DND-41 (cell line): ENCODE data around the gene SLC35E3.

ENCODE experiments used
- EZH2 ChIP-seq: IDR thresholded peaks from 3 replicates; pipeline ENCODE4 v1.6.1; 2012; ENCODE audit warnings: borderline replicate concordance, low read depth, mild to moderate bottlenecking, moderate library complexity, low read length, inconsistent platforms; ENCODE audit not compliant: severe bottlenecking
- TF ChIP-seq, protein P1 (sequence below): IDR thresholded peaks from 2 replicates; pipeline ENCODE4 v1.5.1; 2012; ENCODE audit warnings: borderline replicate concordance, low read length, moderate library complexity, mild to moderate bottlenecking; ENCODE audit not compliant: poor library complexity, severe bottlenecking; ENCODE audit errors: extremely low read depth

DNA sequence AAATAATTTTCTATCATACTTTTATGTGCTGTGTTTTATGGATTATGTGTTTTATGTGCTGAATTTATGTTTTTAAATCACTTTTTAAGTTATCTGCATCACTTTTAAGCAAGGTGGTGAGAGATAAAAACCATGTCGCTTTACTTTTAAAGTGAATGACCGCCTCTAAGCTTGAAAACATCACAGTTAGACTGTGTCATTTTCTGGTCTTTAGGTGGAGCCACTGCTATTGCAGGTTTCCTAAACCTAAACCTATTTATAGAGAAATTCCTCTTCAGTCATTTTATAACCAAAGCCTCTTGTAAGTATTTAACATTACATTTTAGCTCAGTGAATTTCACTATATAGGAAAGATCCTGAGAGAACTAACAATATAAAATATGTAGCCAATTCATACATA, 41.0 kb downstream of the SLC35E3 start:
- TF ChIP-seq, protein P1, sequence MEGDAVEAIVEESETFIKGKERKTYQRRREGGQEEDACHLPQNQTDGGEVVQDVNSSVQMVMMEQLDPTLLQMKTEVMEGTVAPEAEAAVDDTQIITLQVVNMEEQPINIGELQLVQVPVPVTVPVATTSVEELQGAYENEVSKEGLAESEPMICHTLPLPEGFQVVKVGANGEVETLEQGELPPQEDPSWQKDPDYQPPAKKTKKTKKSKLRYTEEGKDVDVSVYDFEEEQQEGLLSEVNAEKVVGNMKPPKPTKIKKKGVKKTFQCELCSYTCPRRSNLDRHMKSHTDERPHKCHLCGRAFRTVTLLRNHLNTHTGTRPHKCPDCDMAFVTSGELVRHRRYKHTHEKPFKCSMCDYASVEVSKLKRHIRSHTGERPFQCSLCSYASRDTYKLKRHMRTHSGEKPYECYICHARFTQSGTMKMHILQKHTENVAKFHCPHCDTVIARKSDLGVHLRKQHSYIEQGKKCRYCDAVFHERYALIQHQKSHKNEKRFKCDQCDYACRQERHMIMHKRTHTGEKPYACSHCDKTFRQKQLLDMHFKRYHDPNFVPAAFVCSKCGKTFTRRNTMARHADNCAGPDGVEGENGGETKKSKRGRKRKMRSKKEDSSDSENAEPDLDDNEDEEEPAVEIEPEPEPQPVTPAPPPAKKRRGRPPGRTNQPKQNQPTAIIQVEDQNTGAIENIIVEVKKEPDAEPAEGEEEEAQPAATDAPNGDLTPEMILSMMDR: no peak
- TF ChIP-seq EZH2: no peak
